G401.6 (cell line): ENCODE data around the gene ITPR3.

Experiments
- FAIRE-seq: peaks from 2 replicates; lab custom pipeline; 2012; peaks lifted over from hg19 to GRCh38; lab: Jason Lieb, UNC

The ITPR3 gene

GRCh38 chr6:33638556-33638955 is 17.4 kb downstream of the ITPR3 start:
- no peak for FAIRE-seq

- FAIRE-seq, result no peak
Observed at GRCh38 chr6:33639559-33639958, 18.4 kb downstream of the ITPR3 start.

- FAIRE-seq, result no peak
Observed at GRCh38 chr6:33640361-33640760, 19.2 kb downstream of the ITPR3 start.

- FAIRE-seq, result no peak
Observed at GRCh38 chr6:33641144-33641543, 20.0 kb downstream of the ITPR3 start.

GRCh38 chr6:33641602-33642001 is 20.5 kb downstream of the ITPR3 start:
- no peak for FAIRE-seq

- FAIRE-seq, result no peak
Observed at GRCh38 chr6:33642897-33643296, 21.8 kb downstream of the ITPR3 start.

GRCh38 chr6:33651403-33651802 is 30.3 kb downstream of the ITPR3 start:
- FAIRE-seq, result no peak

- FAIRE-seq, result no peak
Observed at GRCh38 chr6:33652002-33652401, 30.9 kb downstream of the ITPR3 start.

GRCh38 chr6:33654831-33655554 is 33.9 kb downstream of the ITPR3 start:
- no peak for FAIRE-seq

- no peak for FAIRE-seq
Observed at GRCh38 chr6:33656844-33657243, 35.7 kb downstream of the ITPR3 start.

GRCh38 chr6:33658982-33659689 is 38.0 kb downstream of the ITPR3 start:
- FAIRE-seq, result no peak

GRCh38 chr6:33659986-33660385 is 38.9 kb downstream of the ITPR3 start:
- no peak for FAIRE-seq

- no peak for FAIRE-seq
Observed at GRCh38 chr6:33661106-33661838, 40.1 kb downstream of the ITPR3 start.

GRCh38 chr6:33662318-33662717 is 41.2 kb downstream of the ITPR3 start:
- FAIRE-seq, result no peak

- FAIRE-seq, result no peak
Observed at GRCh38 chr6:33663028-33663427, 41.9 kb downstream of the ITPR3 start.

GRCh38 chr6:33663727-33664449 is 42.8 kb downstream of the ITPR3 start:
- FAIRE-seq, result no peak

GRCh38 chr6:33664506-33665057 is 43.5 kb downstream of the ITPR3 start:
- no peak for FAIRE-seq

GRCh38 chr6:33665957-33666356 is 44.8 kb downstream of the ITPR3 start:
- no peak for FAIRE-seq

- no peak for FAIRE-seq
Observed at GRCh38 chr6:33667072-33667471, 46.0 kb downstream of the ITPR3 start.

- FAIRE-seq, result no peak
Observed at GRCh38 chr6:33667776-33668175, 46.7 kb downstream of the ITPR3 start.

- FAIRE-seq, result no peak
Observed at GRCh38 chr6:33668328-33668727, 47.2 kb downstream of the ITPR3 start.

GRCh38 chr6:33668914-33669313 is 47.8 kb downstream of the ITPR3 start:
- no peak for FAIRE-seq
